Aorta (tissue), 5 donors: ENCODE results near the gene LBHD1. TPM values are rescaled to one million over a fixed set of nuclear protein-coding genes. Genes with fewer than 3 reads are reported as not detected.

ENCODE experiments used
- ATAC-seq: fragments of 200-7000 bp; cut with Tn5 transposase; one replicate; pipeline ENCODE4 v1.9.1; 2022; ENCODE audit warnings: moderate library complexity; ENCODE audit not compliant: low FRiP score
- DNase-seq, 2 donors: peaks; one replicate each; pipeline ENCODE4 v3.0.0-alpha.2; 2020
- H3K27ac ChIP-seq, 2 donors: one replicate each; pipeline ENCODE4 v1.5.1; 2013; ENCODE audit warnings: low read length in 2 of 2, mild to moderate bottlenecking in 2 of 2, moderate library complexity in 2 of 2, control low read depth in 1 of 2, inconsistent platforms in 1 of 2, low read depth in 1 of 2
- H3K27me3 ChIP-seq, 2 donors: one replicate each; pipeline ENCODE4 v1.6.1; 2013; ENCODE audit warnings: control low read depth in 1 of 2, low read length in 1 of 2, mild to moderate bottlenecking in 1 of 2, moderate library complexity in 1 of 2; ENCODE audit not compliant: insufficient read depth in 2 of 2, control insufficient read depth in 1 of 2
- H3K36me3 ChIP-seq, 2 donors: one replicate each; pipeline ENCODE4 v1.6.1; 2013; ENCODE audit warnings: control low read depth in 1 of 2, low read length in 1 of 2, mild to moderate bottlenecking in 1 of 2; ENCODE audit not compliant: insufficient read depth in 2 of 2, control insufficient read depth in 1 of 2
- H3K4me1 ChIP-seq, 2 donors: one replicate each; pipeline ENCODE4 v1.6.1; 2013; ENCODE audit warnings: low read length in 2 of 2, control low read depth in 1 of 2, mild to moderate bottlenecking in 1 of 2, moderate library complexity in 1 of 2; ENCODE audit not compliant: insufficient read depth in 2 of 2, control insufficient read depth in 1 of 2
- H3K4me3 ChIP-seq, 2 donors: one replicate each; pipeline ENCODE4 v1.5.1; 2013; ENCODE audit warnings: low read length in 2 of 2, control low read depth in 1 of 2, mild to moderate bottlenecking in 1 of 2
- H3K9me3 ChIP-seq: one replicate; pipeline ENCODE4 v1.6.1; 2013; ENCODE audit warnings: mild to moderate bottlenecking, low read length; ENCODE audit not compliant: control insufficient read depth
- WGBS, 2 donors: extraction: QIAGEN DNeasy Blood & Tissue Kit; methylation state at CpG; one replicate each; pipeline ENCODE4 v1.1.7; 2013; 5-methylcytosine and 5-hydroxymethylcytosine counted together
- intact Hi-C, 2 donors: fragments of 100-400 bp; cut with DNase I; formaldehyde crosslinking; loops; one replicate each; pipeline versions ENCODE4 v1.14.2 to v1.15.0; 2022
- polyA plus RNA-seq, 2 donors: library from polyadenylated mRNA; stranded (reverse); fragments of 200-250 nt; gene quantifications; one replicate each; pipeline ENCODE4 v1.2.3, GENCODE V29; 2013
- total RNA-seq, 2 donors: library from RNA; stranded (reverse); fragmentation: NEBNext Ultra II Directional; extraction: Animal tissue kit (Norgen Biotek cat#: 25700); gene quantifications; one replicate each; pipeline ENCODE4 v1.2.1, GENCODE V29; 2021
- donor health status: healthy with polysubstance abuse.
- donor health status: Bipolar disorder and iron deficiency.
- donor health status: DM: no; HTN: no; CAD: no.
- donor health status: DM: no; HTN: no; CAD: no.
- donor health status: DM: yes; HTN: yes; CAD: no.

Gene LBHD1
- total and polyA plus RNA-seq, 4 donors, result 2.3 to 8.6 (median 5.6) TPM

DNA sequence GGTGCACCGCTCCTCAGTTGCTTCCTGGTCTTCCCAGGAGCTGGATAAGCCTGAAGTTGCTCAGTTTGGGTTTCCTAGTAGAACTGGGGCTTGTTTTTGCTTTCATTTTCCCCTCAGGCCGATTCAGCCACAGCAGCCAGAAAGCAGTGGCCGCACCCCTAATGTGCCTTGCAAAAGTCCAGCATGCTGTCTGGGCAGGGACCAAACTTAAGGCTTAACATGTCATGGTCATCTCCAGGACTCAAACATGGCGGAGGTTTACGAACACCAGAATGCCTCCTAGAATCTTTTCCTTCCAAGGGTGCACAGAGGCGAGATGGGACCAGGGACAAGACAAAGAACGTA lies 37.9 kb upstream of the LBHD1 start:
- peak overlapping the region; percentile 20 to 99 for H3K27ac ChIP-seq
- no peaks in the 10 kb centered on the region for H3K9me3 ChIP-seq
- no peaks in the 10 kb centered on the region for H3K27me3 ChIP-seq
- peak overlapping the region; percentile 43 to 55 for H3K4me3 ChIP-seq
- no peaks in the 10 kb centered on the region for H3K4me1 ChIP-seq
- DNase-seq, result peak in 1 of 2 donors; percentile 73
- no peak for ATAC-seq
- H3K36me3 ChIP-seq, result peaks cover 3 to 12% of the 10 kb centered on the region in 2 donors
- intact Hi-C loops, result no loop called here
- WGBS, 2 donors, result 54 to 56% methylated on average over 7 of the region's 7 CpGs

DNA sequence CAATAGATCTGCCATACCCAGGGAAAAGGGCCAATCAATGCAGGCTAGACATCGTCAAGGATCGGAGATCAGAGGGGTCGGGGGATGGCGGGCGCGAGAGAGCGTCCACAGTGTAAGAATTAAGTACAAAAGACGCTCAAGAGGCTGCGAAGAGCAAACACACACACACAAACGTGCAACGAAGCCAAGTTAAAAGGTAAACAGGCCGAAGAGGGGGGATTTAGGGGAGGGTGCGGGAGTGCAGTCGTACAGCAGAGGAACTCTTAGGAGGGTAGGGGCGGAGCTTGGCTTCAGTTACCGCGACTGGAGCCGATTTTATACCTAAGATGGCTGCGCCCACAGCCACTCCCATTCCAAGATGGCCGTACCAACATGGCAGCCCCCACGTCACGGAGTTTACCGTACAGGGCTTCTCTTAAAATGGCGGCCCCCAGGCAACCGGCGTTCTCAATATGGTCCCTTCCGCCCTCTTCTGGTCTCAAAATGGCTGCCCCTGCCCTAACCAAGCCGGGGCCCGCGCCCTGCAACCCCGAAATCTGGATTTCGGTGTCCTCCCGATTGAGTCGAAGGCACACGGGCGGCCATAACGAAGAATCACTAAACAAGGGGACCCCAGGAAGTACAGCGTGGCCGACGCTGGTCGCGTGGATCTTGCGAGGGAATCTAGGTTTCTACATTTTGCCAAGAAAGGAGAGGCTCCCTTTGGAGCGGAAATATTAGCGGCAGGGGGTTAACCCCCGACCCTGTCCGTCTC lies 37.4 kb upstream of the LBHD1 start:
- WGBS, 2 donors, result 0% methylated on average over 47 of the region's 47 CpGs
- ATAC-seq (peak; percentile 95), DNase-seq (peak; percentile 98 to 99)
- Histone ChIP-seq H3K4me1 (no peaks in the 10 kb centered on the region), H3K9me3 (no peaks in the 10 kb centered on the region), H3K4me3 (peak overlapping the region; percentile 43 to 56), H3K27ac (peak overlapping the region; percentile 20 to 99), H3K36me3 (peaks cover 3 to 8% of the 10 kb centered on the region in 2 donors), H3K27me3 (no peaks in the 10 kb centered on the region)
- intact Hi-C loops, result loop anchor here in 1 of 2 donors (5.0 to 10.0 kb wide), 3 partner anchors 37 to 125 kb away; partner anchors contain the start of genes LBHD1, STX5, TEX54 and UQCC3

DNA sequence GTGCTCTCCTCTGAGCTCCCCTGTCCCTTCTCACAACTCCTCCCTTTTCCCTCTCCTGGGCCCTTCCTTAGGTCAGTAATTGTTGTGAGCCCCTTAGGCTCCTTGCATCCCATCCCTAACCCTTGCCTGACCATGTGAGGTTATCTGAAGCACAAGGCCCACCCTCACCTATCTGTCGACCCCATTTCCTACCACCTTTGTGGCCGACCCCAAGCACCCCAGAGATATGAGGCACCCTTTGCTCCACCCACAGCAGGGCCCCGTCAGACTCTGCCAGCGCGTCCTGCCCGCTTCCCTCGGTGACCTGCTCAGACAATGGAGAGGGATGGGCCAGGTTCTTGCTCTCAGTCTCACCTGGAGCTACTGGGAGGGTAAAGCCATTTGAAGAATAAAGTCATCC lies 36.7 kb upstream of the LBHD1 start:
- ATAC-seq (no peak), DNase-seq (peak in 1 of 2 donors; percentile 78)
- Histone ChIP-seq H3K9me3 (no peaks in the 10 kb centered on the region), H3K4me1 (no peaks in the 10 kb centered on the region), H3K36me3 (peaks cover 0 to 6% of the 10 kb centered on the region in 2 donors), H3K27ac (peak overlapping the region in 1 of 2 donors; percentile 82), H3K27me3 (no peaks in the 10 kb centered on the region), H3K4me3 (peak overlapping the region; percentile 27 to 56)
- WGBS, 2 donors, result 2 to 3% methylated on average over 7 of the region's 7 CpGs
- intact Hi-C loops, result loop anchor here in 1 of 2 donors (5.0 to 10.0 kb wide), 3 partner anchors 36 to 126 kb away; partner anchors contain the start of genes LBHD1, STX5, TEX54 and UQCC3

- Histone ChIP-seq H3K27me3 (no peaks in the 10 kb centered on the region), H3K36me3 (peaks cover 0 to 3% of the 10 kb centered on the region in 2 donors), H3K27ac (no peak overlapping the region), H3K4me1 (no peaks in the 10 kb centered on the region), H3K9me3 (no peaks in the 10 kb centered on the region), H3K4me3 (no peak overlapping the region)
- ATAC-seq (no peak), DNase-seq (no peak)
- 55% methylated on average over 5 of the region's 5 CpGs for WGBS, 2 donors
- intact Hi-C loops, result loop anchor here in 1 of 2 donors (5.0 to 10.0 kb wide), 3 partner anchors 36 to 126 kb away; partner anchors contain the start of genes LBHD1, STX5, TEX54 and UQCC3
Observed at GRCh38 chr11:62708392-62708791, 36.3 kb upstream of the LBHD1 start.

DNA sequence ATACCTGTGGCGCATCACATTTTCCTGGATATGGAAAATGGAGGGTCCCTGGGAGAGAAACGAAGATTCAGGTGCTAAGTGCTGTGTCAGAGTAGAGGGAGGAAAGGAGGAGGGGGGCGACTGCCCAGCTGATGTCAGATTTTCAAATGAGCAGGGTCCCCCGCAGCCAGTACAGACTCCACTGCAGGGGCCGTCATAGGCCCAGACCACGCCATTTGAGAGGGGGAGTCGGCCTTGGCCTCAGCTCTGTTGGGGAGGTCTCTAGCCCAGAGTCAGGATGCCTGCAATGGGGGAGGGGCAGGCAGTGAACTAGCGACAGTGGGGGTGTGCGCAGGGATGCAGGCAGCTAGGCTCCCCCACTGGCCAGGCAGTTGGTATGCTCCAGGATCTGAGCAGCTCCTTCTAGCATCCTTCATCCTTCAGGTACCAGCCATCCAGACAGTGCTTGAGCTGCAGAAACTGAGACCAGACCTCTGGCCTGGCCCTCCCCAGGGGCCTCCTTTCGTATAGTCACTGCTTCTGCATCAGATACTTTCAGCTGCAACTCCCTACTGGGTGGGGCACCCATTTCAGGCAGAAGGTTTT lies 35.3 kb upstream of the LBHD1 start, which contains the start of the genes BSCL2 and GNG3:
Gene BSCL2 (minus strand): TSS at position 148 of the 585 bp plus-strand sequence. CDS start 229 bp downstream, outside the sequence.
Gene GNG3 (plus strand): TSS at position 400 of the 585 bp plus-strand sequence. CDS start 620 bp downstream, outside the sequence.
- Histone ChIP-seq H3K9me3 (no peaks in the 10 kb centered on the region), H3K4me1 (no peaks in the 10 kb centered on the region), H3K36me3 (peaks cover 0 to 2% of the 10 kb centered on the region in 2 donors), H3K4me3 (peak within 1 kb of the TSS; percentile 22 to 43), H3K27ac (peak within 1 kb of the TSS in 1 of 2 donors; percentile 76), H3K27me3 (no peaks in the 10 kb centered on the region)
- intact Hi-C loops, result loop anchor here in 1 of 2 donors (5.0 to 10.0 kb wide), 3 partner anchors 35 to 127 kb away; partner anchors contain the start of genes LBHD1, STX5, TEX54 and UQCC3
- peak in 1 of 2 donors; percentile 71 for DNase-seq
- 77 to 83% methylated on average over 10 of the region's 10 CpGs for WGBS, 2 donors
- ATAC-seq, result no peak

DNA sequence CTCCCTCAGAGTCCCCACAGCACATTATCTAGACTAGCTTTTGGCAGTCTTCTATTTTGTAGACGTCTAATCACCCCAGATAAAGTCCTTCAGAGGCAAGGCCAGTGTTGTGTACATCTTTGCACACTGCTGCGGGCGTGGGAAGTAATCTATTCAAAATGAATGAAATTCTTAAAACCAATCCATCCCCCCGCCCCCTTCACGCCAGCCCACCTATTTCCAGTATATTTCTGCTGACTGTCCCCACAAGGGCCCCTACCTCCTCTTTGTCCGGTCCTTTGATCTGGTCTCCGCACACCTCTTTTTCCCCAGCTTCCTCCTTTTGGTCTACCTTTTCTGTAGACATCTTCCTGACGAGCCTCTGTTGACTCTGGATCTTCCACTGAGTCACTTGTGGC lies 34.8 kb upstream of the LBHD1 start:
- Histone ChIP-seq H3K4me1 (no peaks in the 10 kb centered on the region), H3K36me3 (no peaks in the 10 kb centered on the region), H3K27ac (no peak overlapping the region), H3K4me3 (peak overlapping the region in 1 of 2 donors; percentile 22), H3K27me3 (no peaks in the 10 kb centered on the region), H3K9me3 (no peaks in the 10 kb centered on the region)
- ATAC-seq, result no peak
- 73 to 79% methylated on average over 8 of the region's 8 CpGs for WGBS, 2 donors
- DNase-seq, result peak in 1 of 2 donors; percentile 54
- intact Hi-C loops, result loop anchor here in 1 of 2 donors (5.0 to 10.0 kb wide), 3 partner anchors 35 to 128 kb away; partner anchors contain the start of genes LBHD1, STX5, TEX54 and UQCC3

DNA sequence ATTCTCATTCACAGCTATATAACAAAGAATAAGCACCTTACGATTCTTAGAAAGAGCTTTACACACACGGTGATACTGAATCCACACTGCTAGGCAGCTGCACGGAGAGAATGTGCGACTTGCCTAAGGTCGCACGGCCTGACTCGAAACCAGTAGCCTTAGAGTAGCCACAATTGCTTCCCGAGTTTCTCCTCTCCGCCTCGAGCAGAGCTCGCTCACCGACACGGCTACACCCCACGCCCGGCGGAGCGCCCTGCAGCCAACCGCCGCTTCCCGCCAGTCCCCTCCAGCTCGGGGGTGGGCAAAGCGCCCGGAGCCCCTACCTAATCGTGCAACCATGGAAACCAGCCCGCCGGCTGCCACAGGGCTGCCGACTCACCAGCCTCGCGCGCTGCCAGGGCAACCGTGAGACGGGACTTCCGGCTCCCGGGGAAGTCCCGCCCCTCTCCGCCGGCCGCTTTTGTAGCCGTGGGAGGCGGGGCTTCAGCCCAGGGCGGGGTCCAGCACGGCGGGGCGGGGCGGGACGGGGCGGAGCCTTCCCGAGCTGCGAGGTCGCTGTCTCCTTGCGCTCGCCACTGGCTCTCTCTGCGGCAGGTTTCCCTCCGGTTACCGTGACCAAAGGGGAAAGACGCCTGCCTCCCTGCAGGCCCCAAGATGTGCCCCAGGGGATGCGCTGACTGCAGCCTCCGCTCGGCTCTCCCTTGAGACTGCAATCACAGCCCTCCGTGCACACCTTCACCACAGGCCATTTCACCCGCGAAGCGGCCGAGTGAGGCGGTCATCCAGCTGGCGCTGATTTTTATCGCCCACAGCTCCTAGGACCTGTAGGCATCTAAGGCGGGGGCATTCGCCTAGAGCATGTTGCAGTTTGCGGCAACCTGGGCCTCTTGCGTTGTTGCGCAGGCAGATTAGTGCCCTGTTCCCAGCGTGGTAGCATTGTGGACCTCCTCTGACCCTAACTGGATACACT lies 34.1 kb upstream of the LBHD1 start:
- Histone ChIP-seq H3K27ac (peak overlapping the region in 1 of 2 donors; percentile 76), H3K36me3 (no peaks in the 10 kb centered on the region), H3K9me3 (no peaks in the 10 kb centered on the region), H3K27me3 (no peaks in the 10 kb centered on the region), H3K4me3 (peak overlapping the region; percentile 49 to 65), H3K4me1 (no peaks in the 10 kb centered on the region)
- WGBS, 2 donors, result 3% methylated on average over 62 to 73 of the region's 73 CpGs
- ATAC-seq (peak; percentile 95), DNase-seq (peak; percentile 97 to 99)
- intact Hi-C loops, result loop anchor here in 1 of 2 donors (5.0 to 10.0 kb wide), 3 partner anchors 34 to 129 kb away; partner anchors contain the start of genes LBHD1, STX5, TEX54 and UQCC3
